Vagina (tissue), 2 donors: Measurements from ENCODE around the gene PLD6. TPM values are rescaled to one million over a fixed set of nuclear protein-coding genes. Genes with fewer than 3 reads are reported as not detected.

Experiments
- DNase-seq, 2 donors: peaks; one replicate each; pipeline ENCODE4 v3.0.0-alpha.2; 2017; ENCODE audit errors: extremely low spot score in 2 of 2
- H3K27ac ChIP-seq: fragments of 200-600 bp; sonication (generic); one replicate; pipeline ENCODE4 v1.5.1; 2019
- H3K27me3 ChIP-seq: fragments of 200-600 bp; sonication (generic); one replicate; pipeline ENCODE4 v1.5.1; 2019
- H3K36me3 ChIP-seq, 2 donors: fragments of 200-600 bp; sonication (generic); one replicate each; pipeline ENCODE4 v1.5.1; 2017 to 2019
- H3K4me1 ChIP-seq: fragments of 200-600 bp; sonication (generic); one replicate; pipeline ENCODE4 v1.5.1; 2019
- H3K4me3 ChIP-seq, 2 donors: fragments of 200-600 bp; sonication (generic); 1 replicate in 1 of 2; 2 replicates in 1 of 2; pipeline ENCODE4 v1.5.1; 2016 to 2019
- H3K9me3 ChIP-seq: fragments of 200-600 bp; sonication (generic); one replicate; pipeline ENCODE4 v1.5.1; 2019
- CTCF ChIP-seq, 3 experiments: fragments of 450-650 bp in 2 of 3; fragments of 200-600 bp in 1 of 3; sonication (generic) in 1 of 3; IDR thresholded peaks; one replicate each; pipeline ENCODE4 v1.5.1; 2017 to 2019; ENCODE audit warnings: antibody characterized with exemption in 3 of 3, mild to moderate bottlenecking in 2 of 3, moderate library complexity in 2 of 3
- POLR2A ChIP-seq, 2 donors: fragments of 450-650 bp; IDR thresholded peaks; one replicate each; pipeline ENCODE4 v1.6.1; 2017; ENCODE audit warnings: antibody characterized with exemption in 2 of 2, mild to moderate bottlenecking in 2 of 2, moderate library complexity in 2 of 2
- POLR2AphosphoS5 ChIP-seq, 2 donors: sonication (generic); formaldehyde crosslinking; IDR thresholded peaks; one replicate each; pipeline ENCODE4 v1.9.0; 2017; ENCODE audit warnings: antibody characterized with exemption in 2 of 2, mild to moderate bottlenecking in 2 of 2, low read depth in 1 of 2; ENCODE audit not compliant: insufficient read depth in 1 of 2
- intact Hi-C: fragments of 100-400 bp; cut with DNase I; formaldehyde crosslinking; loops from one replicate; pipeline ENCODE4 v1.15.1; 2023
- total RNA-seq: library from RNA; depleted of rRNA; stranded (reverse); fragments of >200 nt; gene quantifications from one replicate; pipeline ENCODE4 v1.2.3, GENCODE V29; 2016

The PLD6 gene
- total RNA-seq, 1 donor from 2014 or later: 0.74 TPM

GRCh38 chr17:17201907-17202306, 4.2 kb downstream of the PLD6 start:
- H3K9me3 ChIP-seq: no peaks in the 10 kb centered on the region
- TF ChIP-seq CTCF (IDR thresholded peaks at IDR 0.05): no peak
- no peak for TF ChIP-seq POLR2AphosphoS5 (IDR thresholded peaks at IDR 0.05; ENCODE audit: insufficient read depth in 1 of 2, low read depth in 1 of 2)
- TF ChIP-seq POLR2A (IDR thresholded peaks at IDR 0.05): no peak
- no peak overlapping the region for H3K4me3 ChIP-seq
- peak overlapping the region; percentile 76 for H3K27ac ChIP-seq
- no peaks in the 10 kb centered on the region for H3K27me3 ChIP-seq
- H3K36me3 ChIP-seq: no peaks in the 10 kb centered on the region
- intact Hi-C loops: loop anchor here (10.0 kb wide), 1 partner anchor 57 kb away; no protein-coding TSS in a partner anchor
- no peak for DNase-seq
- H3K4me1 ChIP-seq: peaks cover 62% of the 10 kb centered on the region

- DNase-seq: no peak
- peaks cover 56% of the 10 kb centered on the region for H3K4me1 ChIP-seq
- H3K27me3 ChIP-seq: no peaks in the 10 kb centered on the region
- H3K36me3 ChIP-seq: no peaks in the 10 kb centered on the region
- no peak for TF ChIP-seq POLR2A (IDR thresholded peaks at IDR 0.05)
- no peak for TF ChIP-seq CTCF (IDR thresholded peaks at IDR 0.05)
- TF ChIP-seq POLR2AphosphoS5 (IDR thresholded peaks at IDR 0.05; ENCODE audit: insufficient read depth in 1 of 2, low read depth in 1 of 2): no peak
- intact Hi-C loops: loop anchor here (10.0 kb wide), 1 partner anchor 56 kb away; no protein-coding TSS in a partner anchor
- no peak overlapping the region for H3K4me3 ChIP-seq
- peak overlapping the region; percentile 76 for H3K27ac ChIP-seq
- H3K9me3 ChIP-seq: no peaks in the 10 kb centered on the region
Measured at GRCh38 chr17:17201271-17201670, 4.9 kb downstream of the PLD6 start.

GRCh38 chr17:17200831-17201230, 5.3 kb downstream of the PLD6 start:
- intact Hi-C loops: loop anchor here (10.0 kb wide), 1 partner anchor 56 kb away; no protein-coding TSS in a partner anchor
- no peaks in the 10 kb centered on the region for H3K36me3 ChIP-seq
- H3K27me3 ChIP-seq: no peaks in the 10 kb centered on the region
- H3K27ac ChIP-seq: peak overlapping the region; percentile 76
- no peaks in the 10 kb centered on the region for H3K9me3 ChIP-seq
- no peak overlapping the region for H3K4me3 ChIP-seq
- no peak for DNase-seq
- TF ChIP-seq POLR2A (IDR thresholded peaks at IDR 0.05) (no peak), POLR2AphosphoS5 (IDR thresholded peaks at IDR 0.05; ENCODE audit: insufficient read depth in 1 of 2, low read depth in 1 of 2) (peak in 1 of 2 donors; percentile 74)
- H3K4me1 ChIP-seq: peaks cover 51% of the 10 kb centered on the region

GRCh38 chr17:17200311-17200710, 5.8 kb downstream of the PLD6 start:
- TF ChIP-seq POLR2AphosphoS5 (IDR thresholded peaks at IDR 0.05; ENCODE audit: insufficient read depth in 1 of 2, low read depth in 1 of 2): no peak
- no peak for TF ChIP-seq CTCF (IDR thresholded peaks at IDR 0.05)
- no peak for TF ChIP-seq POLR2A (IDR thresholded peaks at IDR 0.05)
- Histone ChIP-seq H3K27ac (peak overlapping the region; percentile 76), H3K36me3 (no peaks in the 10 kb centered on the region), H3K9me3 (no peaks in the 10 kb centered on the region), H3K4me1 (peaks cover 46% of the 10 kb centered on the region), H3K4me3 (no peak overlapping the region), H3K27me3 (no peaks in the 10 kb centered on the region)
- intact Hi-C loops: loop anchor here (10.0 kb wide), 1 partner anchor 56 kb away; no protein-coding TSS in a partner anchor
- DNase-seq: no peak

GRCh38 chr17:17198281-17198680, 7.9 kb downstream of the PLD6 start:
- Histone ChIP-seq H3K27me3 (no peaks in the 10 kb centered on the region), H3K9me3 (no peaks in the 10 kb centered on the region), H3K4me1 (peaks cover 30% of the 10 kb centered on the region), H3K36me3 (no peaks in the 10 kb centered on the region), H3K4me3 (no peak overlapping the region), H3K27ac (no peak overlapping the region)
- no peak for TF ChIP-seq POLR2AphosphoS5 (IDR thresholded peaks at IDR 0.05; ENCODE audit: insufficient read depth in 1 of 2, low read depth in 1 of 2)
- TF ChIP-seq CTCF (IDR thresholded peaks at IDR 0.05): no peak
- no peak for TF ChIP-seq POLR2A (IDR thresholded peaks at IDR 0.05)
- DNase-seq: no peak
- intact Hi-C loops: no loop called here
